KMS-11 (cell line): ENCODE measurements around the gene FCN2.

Source experiments
- H2AFZ ChIP-seq: fragments of 200-600 bp; sonication (generic); 2 replicates; pipeline ENCODE4 v1.6.1; 2016; ENCODE audit warnings: antibody characterized with exemption, mixed run types, low read depth
- H3K27ac ChIP-seq: fragments of 200-600 bp; sonication (generic); 2 replicates; pipeline ENCODE4 v1.6.1; 2016; ENCODE audit warnings: mild to moderate bottlenecking, mixed run types
- H3K27me3 ChIP-seq: fragments of 200-600 bp; sonication (generic); 2 replicates; pipeline ENCODE4 v1.6.1; 2017; ENCODE audit warnings: mild to moderate bottlenecking, low read depth, mixed run types, moderate library complexity; ENCODE audit not compliant: insufficient read depth
- H3K36me3 ChIP-seq: fragments of 200-600 bp; sonication (generic); 2 replicates; pipeline ENCODE4 v1.6.1; 2017; ENCODE audit warnings: mild to moderate bottlenecking, mixed run types; ENCODE audit not compliant: insufficient read depth
- H3K4me1 ChIP-seq: fragments of 200-600 bp; sonication (generic); 2 replicates; pipeline ENCODE4 v1.6.1; 2016; ENCODE audit warnings: mild to moderate bottlenecking, low read depth, mixed run types; ENCODE audit not compliant: poor library complexity, severe bottlenecking
- H3K4me2 ChIP-seq: fragments of 200-600 bp; sonication (generic); 2 replicates; pipeline ENCODE4 v1.7.0; 2016; ENCODE audit warnings: mild to moderate bottlenecking, mixed run types
- H3K4me3 ChIP-seq: fragments of 200-600 bp; sonication (generic); IDR thresholded peaks from 2 replicates; pipeline ENCODE4 v1.6.1; 2017; ENCODE audit warnings: low read depth, low read length, mixed read lengths; ENCODE audit not compliant: insufficient read depth
- H3K79me2 ChIP-seq: fragments of 200-600 bp; sonication (generic); 2 replicates; pipeline ENCODE4 v1.6.1; 2016; ENCODE audit warnings: low read depth, mixed run types; ENCODE audit not compliant: insufficient read depth
- H3K9ac ChIP-seq: fragments of 200-600 bp; sonication (generic); 2 replicates; pipeline ENCODE4 v1.6.1; 2016; ENCODE audit warnings: mild to moderate bottlenecking, mixed run types
- H4K20me1 ChIP-seq: fragments of 200-600 bp; sonication (generic); 2 replicates; pipeline ENCODE4 v1.6.1; 2016; ENCODE audit warnings: mild to moderate bottlenecking, mixed run types; ENCODE audit not compliant: insufficient read depth
- CTCF ChIP-seq: fragments of 200-600 bp; sonication (generic); conservative IDR thresholded peaks from 2 replicates; pipeline ENCODE4 v1.6.1; 2017; ENCODE audit warnings: low read depth, mild to moderate bottlenecking, antibody characterized with exemption, low read length, moderate library complexity, mixed read lengths

Gene FCN2

GRCh38 chr9:134884492-134884891 is 3.9 kb downstream of the FCN2 start:
- peaks cover 20% of the 10 kb centered on the region; the same call in 1 of the 2 replicates for H3K27me3 ChIP-seq
- no peak overlapping the region for H3K27ac ChIP-seq
- H3K9ac ChIP-seq, result no peak overlapping the region
- H3K4me2 ChIP-seq, result no peak overlapping the region
- TF ChIP-seq CTCF, result no peak
- no peaks in the 10 kb centered on the region for H3K36me3 ChIP-seq
- no peaks in the 10 kb centered on the region for H4K20me1 ChIP-seq
- no peak overlapping the region for H3K4me3 ChIP-seq
- H2AFZ ChIP-seq, result no peak overlapping the region
- no peaks in the 10 kb centered on the region for H3K79me2 ChIP-seq
- no peaks in the 10 kb centered on the region for H3K4me1 ChIP-seq

- H2AFZ ChIP-seq, result no peak overlapping the region
- no peak overlapping the region for H3K4me3 ChIP-seq
- H3K4me2 ChIP-seq, result no peak overlapping the region
- no peaks in the 10 kb centered on the region for H3K79me2 ChIP-seq
- no peaks in the 10 kb centered on the region for H4K20me1 ChIP-seq
- no peak overlapping the region for H3K9ac ChIP-seq
- no peaks in the 10 kb centered on the region for H3K36me3 ChIP-seq
- peaks cover 20% of the 10 kb centered on the region; the same call in 1 of the 2 replicates for H3K27me3 ChIP-seq
- H3K4me1 ChIP-seq, result no peaks in the 10 kb centered on the region
- no peak overlapping the region for H3K27ac ChIP-seq
- no peak for TF ChIP-seq CTCF
These were observed 4.5 kb downstream of the FCN2 start for GRCh38 chr9:134885001-134885678.

GRCh38 chr9:134885679-134886412 is 5.2 kb downstream of the FCN2 start:
- Histone ChIP-seq H2AFZ (no peak overlapping the region), H3K4me3 (no peak overlapping the region), H3K27me3 (peaks cover 24% of the 10 kb centered on the region; the same call in 1 of the 2 replicates), H3K36me3 (no peaks in the 10 kb centered on the region), H3K4me2 (no peak overlapping the region), H3K9ac (no peak overlapping the region), H4K20me1 (no peaks in the 10 kb centered on the region), H3K27ac (no peak overlapping the region), H3K79me2 (no peaks in the 10 kb centered on the region), H3K4me1 (no peaks in the 10 kb centered on the region)
- no peak for TF ChIP-seq CTCF

- no peak for TF ChIP-seq CTCF
- no peak overlapping the region for H3K9ac ChIP-seq
- H4K20me1 ChIP-seq, result no peaks in the 10 kb centered on the region
- H3K4me3 ChIP-seq, result no peak overlapping the region
- no peak overlapping the region for H2AFZ ChIP-seq
- H3K27ac ChIP-seq, result no peak overlapping the region
- no peaks in the 10 kb centered on the region for H3K4me1 ChIP-seq
- no peak overlapping the region for H3K4me2 ChIP-seq
- no peaks in the 10 kb centered on the region for H3K36me3 ChIP-seq
- no peaks in the 10 kb centered on the region for H3K79me2 ChIP-seq
- peaks cover 24% of the 10 kb centered on the region; the same call in 1 of the 2 replicates for H3K27me3 ChIP-seq
These were observed 5.9 kb downstream of the FCN2 start for GRCh38 chr9:134886413-134886913.
